ENCODE data around the gene SYT17. TPM values are rescaled to one million over a fixed set of nuclear protein-coding genes. Genes with fewer than 3 reads are reported as not detected.

The SYT17 gene
- total RNA-seq, 1 experiment from 2014 or later, result 0.29 TPM

DNA sequence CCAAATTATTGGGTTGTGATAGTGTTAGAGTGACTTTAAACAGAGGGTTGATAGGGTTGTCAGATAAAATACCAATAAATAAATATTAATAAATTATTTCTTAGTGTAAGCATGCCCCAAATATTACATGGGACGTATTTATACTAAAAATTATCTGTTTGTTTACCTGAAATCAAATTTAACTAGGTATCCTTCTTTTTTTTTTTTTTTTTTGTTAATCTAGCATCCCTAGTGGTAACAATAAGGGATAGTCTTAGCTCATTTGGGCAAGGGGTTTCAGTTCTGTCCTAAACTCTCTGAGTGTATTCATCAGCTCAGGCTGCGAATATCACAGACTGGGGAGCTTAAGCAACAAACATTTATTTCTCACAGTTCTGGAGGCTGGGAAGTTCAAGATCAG, 118.8 kb downstream of the SYT17 start:
- Histone ChIP-seq H3K27me3 (replicated peaks) (no peaks in the 10 kb centered on the region), H3K27ac (no peak overlapping the region)
- DNase-seq (ENCODE audit: low read depth in 1 of 2, low spot score in 2 of 2), result no peak

DNA sequence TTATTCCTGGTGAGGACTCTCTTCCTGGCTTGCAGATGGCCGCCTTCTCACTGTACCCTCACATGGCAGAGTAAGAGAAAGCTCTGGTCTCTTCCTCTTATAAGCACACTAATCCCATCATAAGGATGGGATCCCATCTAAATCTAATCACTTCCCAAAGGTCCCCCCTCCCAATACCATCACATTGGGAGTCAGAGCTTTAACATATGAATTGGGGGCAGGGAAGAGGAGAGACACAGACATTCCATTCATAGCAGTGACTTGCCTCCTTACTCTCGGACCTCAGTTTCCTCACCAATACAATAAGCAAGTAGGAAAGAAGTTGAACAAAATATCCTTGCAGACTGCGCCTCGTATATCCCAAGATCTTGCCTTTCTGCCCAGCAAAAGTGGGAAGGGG, 119.2 kb downstream of the SYT17 start:
- H3K4me3 ChIP-seq, result no peak overlapping the region
- no peak for DNase-seq (ENCODE audit: low read depth in 1 of 2, low spot score in 2 of 2)

More for the DNA sequence above, 118.8 kb downstream of the SYT17 start:
- Histone ChIP-seq H3K9me3 (replicated peaks) (no peaks in the 10 kb centered on the region), H3K36me3 (no peaks in the 10 kb centered on the region), H3K4me1 (replicated peaks) (no peaks in the 10 kb centered on the region), H3K4me3 (no peak overlapping the region)

DNA sequence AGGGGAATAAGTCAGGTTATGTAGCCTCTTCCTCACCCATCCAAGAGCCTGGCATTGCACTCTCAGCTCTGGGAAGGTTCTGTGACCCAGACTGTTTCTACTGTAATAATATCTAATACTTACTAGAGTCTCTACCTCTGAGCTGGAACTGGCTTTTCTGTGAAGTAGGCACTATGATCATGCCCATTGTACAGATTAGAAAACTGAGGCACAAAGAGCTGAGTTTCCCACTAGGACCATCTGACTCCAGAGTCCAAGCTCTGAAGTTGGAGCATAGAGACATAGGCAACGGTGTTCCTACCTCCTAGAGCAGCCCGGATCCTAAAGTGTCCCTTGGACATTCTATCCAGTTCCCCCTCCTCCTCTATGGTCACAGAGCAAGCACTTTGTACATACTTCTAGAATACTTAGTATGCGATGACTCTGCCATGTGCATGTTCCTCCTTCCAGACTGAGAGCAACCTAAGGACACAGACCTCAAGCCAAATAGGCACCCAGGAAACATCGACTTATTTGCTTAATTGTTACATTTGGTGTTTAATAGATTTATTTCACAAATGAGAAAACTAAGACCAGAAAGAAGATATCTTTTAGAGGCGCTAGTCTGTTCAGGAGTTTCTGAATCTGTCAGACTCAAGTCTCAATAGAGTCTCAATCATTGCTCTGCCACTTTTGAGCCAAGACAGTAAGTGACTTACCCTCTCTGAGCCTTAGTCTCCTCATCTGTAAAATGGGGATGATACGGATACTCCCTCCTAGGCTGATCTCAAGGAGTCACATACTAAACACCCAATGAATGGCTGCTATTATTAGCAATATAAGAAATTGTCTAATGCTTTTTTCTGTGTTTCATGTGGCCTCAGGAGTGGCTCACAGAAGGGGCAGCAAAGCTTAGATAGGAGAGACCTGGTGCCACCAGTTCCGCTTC, 121.1 kb downstream of the SYT17 start:
- DNase-seq (ENCODE audit: low read depth in 1 of 2, low spot score in 2 of 2), result no peak
- Histone ChIP-seq H3K36me3 (no peaks in the 10 kb centered on the region), H3K27ac (no peak overlapping the region), H3K9me3 (replicated peaks) (no peaks in the 10 kb centered on the region), H3K4me1 (replicated peaks) (no peaks in the 10 kb centered on the region), H3K4me3 (no peak overlapping the region), H3K27me3 (replicated peaks) (no peaks in the 10 kb centered on the region)

More for the DNA sequence above, 119.2 kb downstream of the SYT17 start:
- H3K4me1 ChIP-seq (replicated peaks), result no peaks in the 10 kb centered on the region
- no peak overlapping the region for H3K27ac ChIP-seq
- H3K36me3 ChIP-seq, result no peaks in the 10 kb centered on the region
- H3K27me3 ChIP-seq (replicated peaks), result no peaks in the 10 kb centered on the region
- no peaks in the 10 kb centered on the region for H3K9me3 ChIP-seq (replicated peaks)

DNA sequence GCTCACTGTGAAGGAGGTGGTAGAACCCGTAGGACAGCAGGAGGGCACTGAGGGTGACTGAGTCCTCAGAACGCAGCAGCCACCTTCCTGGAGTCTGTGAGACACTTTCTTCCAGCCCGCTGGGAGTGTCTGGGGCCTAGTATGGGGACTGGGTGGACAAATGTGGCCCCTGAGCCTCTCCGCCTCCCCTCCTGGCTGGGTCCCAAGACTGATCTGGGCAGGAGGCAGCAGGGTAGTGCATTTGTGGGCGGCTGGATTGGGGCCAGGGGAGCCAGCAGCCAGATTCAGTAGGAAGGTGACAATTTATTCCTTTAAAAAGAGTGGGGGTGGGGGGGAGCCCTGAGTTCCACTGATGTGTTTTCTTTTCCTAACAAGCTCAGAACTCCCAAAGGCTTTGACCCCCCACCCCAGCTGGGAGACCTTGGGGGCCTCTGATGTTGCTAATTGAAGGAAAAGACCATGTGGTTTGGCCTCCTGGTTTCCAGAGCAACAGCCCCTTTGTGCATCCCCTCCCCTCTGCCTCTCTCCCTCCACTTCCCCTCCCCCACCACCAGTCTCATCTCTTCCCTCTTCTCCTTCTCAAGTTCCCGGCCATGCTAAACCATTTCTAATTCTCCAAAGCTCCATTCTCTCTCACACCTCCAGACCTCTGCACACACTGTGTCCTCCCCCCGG, 121.9 kb downstream of the SYT17 start:
- no peak for DNase-seq (ENCODE audit: low read depth in 1 of 2, low spot score in 2 of 2)
- Histone ChIP-seq H3K27ac (no peak overlapping the region), H3K4me1 (replicated peaks) (no peaks in the 10 kb centered on the region), H3K4me3 (no peak overlapping the region), H3K36me3 (no peaks in the 10 kb centered on the region), H3K27me3 (replicated peaks) (no peaks in the 10 kb centered on the region), H3K9me3 (replicated peaks) (no peaks in the 10 kb centered on the region)

DNA sequence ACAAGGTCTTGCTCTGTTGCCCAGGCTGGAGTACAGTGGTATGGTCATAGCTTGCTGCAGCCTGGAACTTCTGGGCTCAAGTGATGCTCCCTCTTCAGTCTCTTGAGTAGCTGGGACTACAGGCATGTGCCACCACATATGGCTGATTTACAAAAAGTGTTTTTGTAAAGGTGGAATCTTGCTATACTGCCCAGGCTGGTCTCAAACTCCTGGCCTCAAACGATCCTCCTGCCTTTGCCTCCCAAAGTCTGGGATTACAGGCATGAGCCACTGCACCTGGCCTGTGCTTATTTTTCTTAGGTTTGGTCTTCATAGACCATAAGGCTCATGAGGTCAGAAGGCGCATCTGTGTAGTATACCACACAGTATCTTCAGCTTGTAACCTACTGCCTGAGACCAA, 122.8 kb downstream of the SYT17 start:
- no peak for DNase-seq (ENCODE audit: low read depth in 1 of 2, low spot score in 2 of 2)
- no peak overlapping the region for H3K4me3 ChIP-seq
- H3K27me3 ChIP-seq (replicated peaks), result 0 out of 2 replicates have a peak, but pooled peaks cover 3% of the 10 kb centered on the region
- no peaks in the 10 kb centered on the region for H3K36me3 ChIP-seq
- H3K4me1 ChIP-seq (replicated peaks), result no peaks in the 10 kb centered on the region
- H3K9me3 ChIP-seq (replicated peaks), result no peaks in the 10 kb centered on the region
- H3K27ac ChIP-seq, result no peak overlapping the region

DNA sequence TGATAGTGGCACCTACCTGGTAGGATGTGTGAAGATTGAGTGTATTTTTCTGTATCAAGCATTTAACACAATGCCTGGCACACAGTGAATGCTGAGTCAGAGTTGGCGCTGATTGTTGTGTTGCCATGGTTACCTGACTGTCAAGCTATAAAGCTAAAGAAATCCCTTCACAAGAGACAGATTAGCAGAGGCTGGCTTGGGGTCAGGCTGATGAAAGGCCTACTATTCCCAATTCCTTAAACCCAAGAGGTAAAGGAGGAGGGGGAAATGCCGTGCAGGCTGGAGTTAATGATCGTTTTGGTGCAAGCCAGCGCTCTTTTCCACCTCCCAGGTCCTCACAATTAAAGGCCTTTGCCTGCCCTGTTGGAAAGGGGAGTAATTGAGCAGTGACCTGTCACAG, 123.4 kb downstream of the SYT17 start:
- Histone ChIP-seq H3K4me1 (replicated peaks) (no peaks in the 10 kb centered on the region), H3K9me3 (replicated peaks) (no peaks in the 10 kb centered on the region), H3K4me3 (no peak overlapping the region), H3K27me3 (replicated peaks) (0 out of 2 replicates have a peak, but pooled peaks cover 3% of the 10 kb centered on the region), H3K27ac (no peak overlapping the region), H3K36me3 (no peaks in the 10 kb centered on the region)
- DNase-seq (ENCODE audit: low read depth in 1 of 2, low spot score in 2 of 2), result no peak

DNA sequence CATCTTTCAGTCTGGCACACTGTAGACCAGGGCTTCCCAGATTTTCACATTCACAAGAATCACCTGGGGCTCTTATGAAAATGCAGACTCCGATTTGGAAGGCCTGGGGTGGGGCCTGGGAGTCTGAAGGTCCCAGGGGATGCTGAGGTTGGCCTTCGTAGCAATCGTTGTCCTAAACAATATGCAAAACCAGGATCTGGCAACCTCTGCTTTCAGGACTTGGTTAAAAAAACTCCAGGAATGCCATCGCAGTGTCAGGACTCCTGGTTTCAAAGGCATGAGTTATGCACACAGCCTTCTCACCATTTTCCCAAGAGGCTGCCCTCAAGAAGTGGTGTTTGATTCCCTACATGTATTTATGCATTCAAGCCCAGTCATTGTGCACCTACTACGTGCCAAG, 124.1 kb downstream of the SYT17 start:
- Histone ChIP-seq H3K4me1 (replicated peaks) (no peaks in the 10 kb centered on the region), H3K4me3 (no peak overlapping the region), H3K27me3 (replicated peaks) (peaks cover 9% of the 10 kb centered on the region; the same call in 1 of the 2 replicates), H3K27ac (no peak overlapping the region), H3K9me3 (replicated peaks) (no peaks in the 10 kb centered on the region), H3K36me3 (no peaks in the 10 kb centered on the region)
- no peak for DNase-seq (ENCODE audit: low read depth in 1 of 2, low spot score in 2 of 2)

DNA sequence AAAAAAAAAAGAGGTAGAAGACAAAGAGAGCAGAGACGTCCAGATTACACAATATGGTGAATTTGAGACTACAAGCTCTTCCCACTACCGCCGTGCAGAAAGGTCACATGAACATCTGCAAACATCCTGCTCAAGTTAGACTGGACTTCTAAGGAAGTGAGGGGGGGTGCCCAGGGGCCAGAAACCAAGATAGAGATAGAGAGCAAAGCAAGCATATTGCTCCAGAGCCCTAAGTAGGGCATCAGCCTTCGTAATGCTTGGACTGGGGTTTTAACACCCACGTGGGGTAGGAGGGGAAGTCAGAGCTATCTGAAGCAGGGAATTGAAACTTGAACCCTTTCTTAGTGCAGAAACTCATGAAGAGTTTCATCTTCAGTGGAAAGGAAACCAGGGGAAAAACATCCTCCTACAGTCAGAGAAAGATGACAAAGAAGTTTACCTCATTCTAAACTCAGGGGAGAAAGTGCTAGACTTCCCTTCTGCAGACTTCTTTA, 126.2 kb downstream of the SYT17 start:
- DNase-seq (ENCODE audit: low read depth in 1 of 2, low spot score in 2 of 2), result no peak

DNA sequence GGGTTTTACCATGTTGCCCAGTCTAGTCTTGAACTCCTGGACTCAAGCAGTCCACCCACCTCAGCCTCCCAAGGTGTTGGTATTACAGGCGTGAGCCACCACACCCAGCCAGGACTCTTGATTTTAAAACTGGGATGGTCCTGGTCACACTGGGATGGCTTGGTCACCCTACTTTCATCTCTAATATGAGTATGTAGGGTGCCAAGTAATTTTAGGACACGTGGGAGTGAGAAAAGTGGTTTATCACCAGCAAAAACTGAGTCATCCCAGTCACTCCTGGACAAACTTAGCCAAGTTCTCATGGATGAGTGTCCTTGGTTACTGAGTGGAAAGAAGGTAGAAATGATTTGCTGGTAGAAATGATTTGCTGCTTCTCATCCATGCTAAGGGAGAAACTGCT, 127.4 kb downstream of the SYT17 start:
- Histone ChIP-seq H3K27me3 (replicated peaks) (peaks cover 10% of the 10 kb centered on the region; the same call in 1 of the 2 replicates), H3K4me1 (replicated peaks) (no peaks in the 10 kb centered on the region), H3K4me3 (no peak overlapping the region), H3K27ac (no peak overlapping the region), H3K9me3 (replicated peaks) (no peaks in the 10 kb centered on the region), H3K36me3 (no peaks in the 10 kb centered on the region)
- DNase-seq (ENCODE audit: low read depth in 1 of 2, low spot score in 2 of 2), result no peak

More for the DNA sequence above, 126.2 kb downstream of the SYT17 start:
- Histone ChIP-seq H3K27me3 (replicated peaks) (peaks cover 10% of the 10 kb centered on the region; the same call in 1 of the 2 replicates), H3K4me3 (no peak overlapping the region), H3K27ac (no peak overlapping the region), H3K36me3 (no peaks in the 10 kb centered on the region), H3K9me3 (replicated peaks) (no peaks in the 10 kb centered on the region), H3K4me1 (replicated peaks) (no peaks in the 10 kb centered on the region)

DNA sequence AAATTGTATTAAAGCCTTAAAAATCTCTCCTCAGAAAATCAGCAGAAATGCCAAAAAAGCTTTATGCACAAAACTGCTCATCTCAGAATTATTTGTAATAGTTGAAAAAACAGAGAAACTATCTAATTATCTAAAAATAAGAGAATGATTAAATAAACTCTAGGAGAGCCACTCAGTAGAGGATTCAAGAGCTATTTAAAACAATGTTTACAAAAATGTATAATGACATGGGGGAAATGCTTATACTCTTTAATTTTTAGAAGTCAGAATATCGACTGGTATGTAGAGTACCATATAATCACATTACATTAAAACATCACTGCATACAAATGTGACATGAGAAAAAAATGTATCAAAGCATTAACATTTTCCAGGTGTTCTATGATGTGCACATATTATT, 129.4 kb downstream of the SYT17 start:
- Histone ChIP-seq H3K4me1 (replicated peaks) (no peaks in the 10 kb centered on the region), H3K27ac (no peak overlapping the region), H3K9me3 (replicated peaks) (no peaks in the 10 kb centered on the region), H3K4me3 (no peak overlapping the region), H3K36me3 (no peaks in the 10 kb centered on the region), H3K27me3 (replicated peaks) (peaks cover 10% of the 10 kb centered on the region; the same call in 1 of the 2 replicates)
- no peak for DNase-seq (ENCODE audit: low read depth in 1 of 2, low spot score in 2 of 2)

DNA sequence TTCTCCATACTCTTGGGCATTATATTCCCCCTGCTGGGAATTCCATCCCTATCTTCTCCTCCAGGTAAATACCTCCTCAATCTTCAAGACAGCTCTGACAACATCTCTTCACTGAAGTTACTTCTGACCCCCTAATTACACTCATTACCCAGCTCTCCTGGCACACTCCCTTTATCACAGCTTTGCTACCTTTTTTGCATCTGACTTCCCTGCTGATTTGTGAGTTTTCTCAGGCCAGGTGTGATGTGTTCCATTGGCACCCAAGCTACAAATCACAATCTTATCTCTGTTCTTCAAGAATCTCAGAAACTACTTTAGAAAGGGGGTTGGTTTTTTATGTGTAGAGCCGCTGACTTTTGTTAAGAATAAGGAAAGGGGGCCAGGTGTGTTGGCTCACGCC, 131.5 kb downstream of the SYT17 start:
- Histone ChIP-seq H3K4me3 (no peak overlapping the region), H3K36me3 (no peaks in the 10 kb centered on the region), H3K27ac (no peak overlapping the region), H3K4me1 (replicated peaks) (no peaks in the 10 kb centered on the region), H3K27me3 (replicated peaks) (peaks cover 10% of the 10 kb centered on the region; the same call in 1 of the 2 replicates), H3K9me3 (replicated peaks) (no peaks in the 10 kb centered on the region)
- DNase-seq (ENCODE audit: low read depth in 1 of 2, low spot score in 2 of 2), result no peak

DNA sequence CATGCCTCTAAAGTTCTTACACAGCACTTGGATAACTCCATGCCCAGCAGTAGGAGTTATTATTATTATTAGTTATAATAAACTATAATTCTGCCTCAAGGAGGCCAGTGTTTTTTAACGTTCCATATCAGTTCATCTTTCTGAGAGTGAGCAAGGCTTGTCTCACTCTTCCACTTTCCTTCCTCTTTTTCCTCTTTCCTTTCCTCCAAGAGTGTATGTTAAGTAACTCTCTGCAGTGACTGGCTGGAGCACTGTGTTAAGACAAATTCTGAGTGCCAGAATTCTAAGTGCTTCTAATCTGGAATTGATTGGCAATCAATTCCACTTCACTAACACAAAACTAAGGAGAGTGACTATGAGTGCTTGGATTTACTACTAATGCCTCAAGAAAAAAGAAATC, 133.9 kb downstream of the SYT17 start:
- no peak for DNase-seq (ENCODE audit: low read depth in 1 of 2, low spot score in 2 of 2)
- Histone ChIP-seq H3K9me3 (replicated peaks) (no peaks in the 10 kb centered on the region), H3K27me3 (replicated peaks) (peaks cover 4% of the 10 kb centered on the region; the same call in 1 of the 2 replicates), H3K4me3 (no peak overlapping the region), H3K27ac (no peak overlapping the region), H3K4me1 (replicated peaks) (no peaks in the 10 kb centered on the region), H3K36me3 (no peaks in the 10 kb centered on the region)

DNA sequence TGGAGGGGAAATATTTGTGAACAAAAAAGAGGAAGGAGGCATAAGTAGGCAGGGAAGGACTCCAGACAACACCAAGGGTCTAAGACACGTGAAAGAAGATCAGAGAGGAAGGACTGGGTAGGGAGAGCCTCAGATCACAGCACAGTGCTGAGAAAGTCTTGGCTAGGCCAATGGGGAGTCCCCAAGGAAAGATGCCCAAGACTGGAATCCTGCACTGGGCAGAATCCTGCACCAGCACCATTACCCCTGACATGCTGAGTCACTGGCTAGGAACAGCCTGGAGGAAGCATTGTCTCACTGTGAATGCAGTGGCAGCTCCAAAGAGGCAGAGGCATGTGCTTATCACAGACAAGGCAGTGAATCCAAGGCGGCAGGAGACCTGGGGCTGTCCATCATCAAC, 136.7 kb downstream of the SYT17 start:
- H3K36me3 ChIP-seq, result no peaks in the 10 kb centered on the region
- H3K4me1 ChIP-seq (replicated peaks), result no peaks in the 10 kb centered on the region
- no peak for DNase-seq (ENCODE audit: low read depth in 1 of 2, low spot score in 2 of 2)
- H3K27ac ChIP-seq, result no peak overlapping the region
- no peaks in the 10 kb centered on the region for H3K9me3 ChIP-seq (replicated peaks)
- no peak overlapping the region for H3K4me3 ChIP-seq
- H3K27me3 ChIP-seq (replicated peaks), result no peaks in the 10 kb centered on the region; the same call in 1 of the 2 replicates

DNA sequence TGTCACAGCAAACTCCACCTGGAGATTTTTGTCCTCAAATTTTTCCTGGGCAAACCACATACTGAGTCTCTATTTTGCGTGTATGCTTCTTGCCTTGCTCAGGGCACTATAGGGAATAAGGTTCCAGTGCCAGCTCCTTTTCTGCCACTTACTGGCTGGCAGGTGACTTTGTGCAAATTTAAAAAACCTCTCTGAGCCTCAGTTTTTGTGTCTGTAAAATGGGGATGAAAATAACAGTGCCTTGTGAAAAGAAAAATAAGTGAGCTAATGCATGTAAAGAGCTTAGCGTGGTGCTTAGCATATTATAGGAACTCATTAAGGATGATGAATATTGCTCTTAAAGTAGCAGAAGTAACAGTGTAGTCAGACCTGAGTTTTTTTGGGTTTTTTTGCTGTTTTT, 137.4 kb downstream of the SYT17 start:
- Histone ChIP-seq H3K9me3 (replicated peaks) (no peaks in the 10 kb centered on the region), H3K27ac (no peak overlapping the region), H3K4me1 (replicated peaks) (no peaks in the 10 kb centered on the region), H3K36me3 (no peaks in the 10 kb centered on the region), H3K27me3 (replicated peaks) (no peaks in the 10 kb centered on the region; the same call in 1 of the 2 replicates), H3K4me3 (no peak overlapping the region)
- no peak for DNase-seq (ENCODE audit: low read depth in 1 of 2, low spot score in 2 of 2)

All from SJSA1 (cell line).